Suprapubic skin (tissue), 4 donors: Measurements from ENCODE around the gene ASF1B.

Experiments
- CTCF ChIP-seq, 2 donors: fragments of 200-600 bp in 1 of 2; fragments of 450-650 bp in 1 of 2; sonication (generic) in 1 of 2; IDR thresholded peaks; one replicate each; pipeline ENCODE4 v1.5.1; 2016 to 2019; ENCODE audit warnings: antibody characterized with exemption in 2 of 2, mild to moderate bottlenecking in 1 of 2, moderate library complexity in 1 of 2
- EP300 ChIP-seq: sonication (generic); formaldehyde crosslinking; IDR thresholded peaks from one replicate; pipeline ENCODE4 v1.6.1; 2017; ENCODE audit warnings: antibody characterized with exemption
- POLR2A ChIP-seq, 2 donors: fragments of 450-650 bp; IDR thresholded peaks; one replicate each; pipeline ENCODE4 v1.6.1; 2017; ENCODE audit warnings: antibody characterized with exemption in 2 of 2, mild to moderate bottlenecking in 2 of 2, moderate library complexity in 2 of 2
- POLR2AphosphoS5 ChIP-seq, 3 donors: sonication (generic); formaldehyde crosslinking; IDR thresholded peaks; one replicate each; pipeline ENCODE4 v1.6.1; 2017; ENCODE audit warnings: antibody characterized with exemption in 3 of 3

DNA sequence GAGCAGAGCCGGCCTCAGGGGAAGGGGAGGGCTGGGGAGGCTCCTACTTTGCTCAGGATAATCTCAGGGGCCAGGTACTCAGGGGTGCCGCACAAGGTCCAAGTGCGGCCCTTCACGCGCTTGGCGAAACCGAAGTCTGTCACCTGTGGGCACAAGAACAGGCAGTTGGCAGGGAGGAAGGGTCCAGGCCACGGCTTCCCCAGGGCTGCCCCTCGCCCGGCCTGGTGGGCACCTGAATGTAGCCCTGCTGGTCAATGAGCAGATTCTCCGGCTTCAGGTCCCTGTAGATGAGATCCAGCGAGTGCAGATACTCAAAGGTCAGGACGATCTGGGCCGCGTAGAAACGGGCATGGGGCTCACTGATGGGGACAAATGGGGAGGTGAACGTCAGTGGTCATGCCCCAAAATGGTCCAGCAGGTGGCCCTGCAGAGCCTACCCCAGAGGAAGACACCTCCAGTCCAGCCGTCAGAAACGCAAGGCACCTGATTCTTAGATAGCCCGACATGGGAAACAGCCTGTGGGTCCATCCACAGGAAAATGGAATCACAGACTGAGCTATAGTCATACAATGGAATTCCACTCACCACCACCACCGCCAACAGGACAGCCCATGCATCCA lies 38.7 kb downstream of the ASF1B start:
- TF ChIP-seq CTCF (IDR thresholded peaks at IDR 0.05) (no peak), POLR2A (IDR thresholded peaks at IDR 0.05) (no peak), POLR2AphosphoS5 (IDR thresholded peaks at IDR 0.05) (no peak), EP300 (no peak)
